CD4-positive, alpha-beta T cell (primary cell): ENCODE data around the gene ZNF471. TPM values are rescaled to one million over a fixed set of nuclear protein-coding genes. Genes with fewer than 3 reads are reported as not detected.

Experiments
- ATAC-seq: fragments of 200-7000 bp; cut with Tn5 transposase; one replicate; pipeline ENCODE4 v1.10.0; 2022; ENCODE audit warnings: mild to moderate bottlenecking; ENCODE audit not compliant: poor library complexity
- CTCF ChIA-PET: fragments of 350-600 bp; sonication (Branson Sonifier 250); formaldehyde crosslinking; loops from one replicate; lab custom pipeline; 2021; ENCODE audit warnings: antibody characterized with exemption, inconsistent platforms; lab: Charles Lee
- POLR2A ChIA-PET: fragments of 350-600 bp; sonication (Branson Sonifier 250); formaldehyde crosslinking; loops from one replicate; lab custom pipeline; 2021; ENCODE audit warnings: antibody characterized with exemption, inconsistent platforms; lab: Charles Lee
- DNase-seq, 14 experiments: peaks; one replicate each; pipeline ENCODE4 v3.0.0-alpha.2; 2013 to 2020; ENCODE audit warnings: mixed read lengths in 2 of 14
- H3K27ac ChIP-seq, 2 donors: one replicate each; pipeline versions ENCODE4 v1.5.1 to v1.7.0; 2013; ENCODE audit warnings: low read length in 2 of 2, low read depth in 1 of 2, mild to moderate bottlenecking in 1 of 2
- H3K27me3 ChIP-seq, 2 experiments: 1 replicate in 1 of 2; 2 replicates in 1 of 2; pipeline versions ENCODE4 v1.6.1 to v1.7.0; 2013; ENCODE audit warnings: low read length in 2 of 2, control low read depth in 1 of 2, mild to moderate bottlenecking in 1 of 2, moderate library complexity in 1 of 2; ENCODE audit not compliant: insufficient read depth in 2 of 2, control insufficient read depth in 1 of 2
- H3K36me3 ChIP-seq: one replicate; pipeline ENCODE4 v1.6.1; 2013; ENCODE audit warnings: low read length, control low read depth; ENCODE audit not compliant: insufficient read depth
- H3K4me1 ChIP-seq: one replicate; pipeline ENCODE4 v1.6.1; 2013; ENCODE audit warnings: low read length, control low read depth; ENCODE audit not compliant: insufficient read depth
- H3K4me3 ChIP-seq: one replicate; pipeline ENCODE4 v1.5.1; 2013; ENCODE audit warnings: mild to moderate bottlenecking, low read length, moderate library complexity
- H3K9me3 ChIP-seq, 2 experiments: 1 replicate in 1 of 2; 2 replicates in 1 of 2; pipeline versions ENCODE4 v1.6.1 to v1.7.0; 2013; ENCODE audit warnings: low read length in 2 of 2, mild to moderate bottlenecking in 2 of 2, control low read depth in 1 of 2, moderate library complexity in 1 of 2; ENCODE audit not compliant: control insufficient read depth in 1 of 2, insufficient read depth in 1 of 2
- H3K27ac Mint-ChIP-seq: one replicate; pipeline ENCODE4 v1.8.0; 2020; ENCODE audit warnings: mixed read lengths
- H3K27me3 Mint-ChIP-seq: one replicate; pipeline ENCODE4 v1.8.0; 2021; ENCODE audit warnings: mixed read lengths
- H3K36me3 Mint-ChIP-seq: one replicate; pipeline ENCODE4 v1.8.0; 2021; ENCODE audit warnings: low read depth, mixed read lengths
- H3K4me1 Mint-ChIP-seq: one replicate; pipeline ENCODE4 v1.8.0; 2021; ENCODE audit warnings: low read depth, mixed read lengths
- H3K4me3 Mint-ChIP-seq: one replicate; pipeline ENCODE4 v1.8.0; 2020; ENCODE audit warnings: mild to moderate bottlenecking, mixed read lengths
- H3K9me3 Mint-ChIP-seq: one replicate; pipeline ENCODE4 v1.8.0; 2020; ENCODE audit warnings: mixed read lengths
- intact Hi-C, 2 experiments: fragments of 100-400 bp; cut with DNase I in 1 of 2; cut with micrococcal nuclease in 1 of 2; formaldehyde crosslinking; loops; one replicate each; pipeline versions ENCODE4 v1.15.1 to v1.9.0; 2023 to 2025; cut with DNase I, micrococcal nuclease
- total RNA-seq, 174 experiments: library from RNA in 2 of 174; stranded (reverse) in 2 of 174; gene quantifications; one replicate each; pipeline ENCODE4 v1.2.3 and lab custom pipeline; 2021 to 2026
- TF ChIP-seq, protein P1 (sequence below): fragments of 200-600 bp; IDR thresholded peaks from one replicate; pipeline ENCODE4 v1.8.0; 2022; ENCODE audit warnings: antibody characterized with exemption, mild to moderate bottlenecking

ZNF471 gene
- total RNA-seq, 2 experiments from 2014 or later: 2.2 to 2.5 TPM

- no peaks in the 10 kb centered on the region for H3K27me3 Mint-ChIP-seq
- POLR2A ChIA-PET: no interaction called here
- no peak overlapping the region for H3K4me3 ChIP-seq
- TF ChIP-seq, protein P1, sequence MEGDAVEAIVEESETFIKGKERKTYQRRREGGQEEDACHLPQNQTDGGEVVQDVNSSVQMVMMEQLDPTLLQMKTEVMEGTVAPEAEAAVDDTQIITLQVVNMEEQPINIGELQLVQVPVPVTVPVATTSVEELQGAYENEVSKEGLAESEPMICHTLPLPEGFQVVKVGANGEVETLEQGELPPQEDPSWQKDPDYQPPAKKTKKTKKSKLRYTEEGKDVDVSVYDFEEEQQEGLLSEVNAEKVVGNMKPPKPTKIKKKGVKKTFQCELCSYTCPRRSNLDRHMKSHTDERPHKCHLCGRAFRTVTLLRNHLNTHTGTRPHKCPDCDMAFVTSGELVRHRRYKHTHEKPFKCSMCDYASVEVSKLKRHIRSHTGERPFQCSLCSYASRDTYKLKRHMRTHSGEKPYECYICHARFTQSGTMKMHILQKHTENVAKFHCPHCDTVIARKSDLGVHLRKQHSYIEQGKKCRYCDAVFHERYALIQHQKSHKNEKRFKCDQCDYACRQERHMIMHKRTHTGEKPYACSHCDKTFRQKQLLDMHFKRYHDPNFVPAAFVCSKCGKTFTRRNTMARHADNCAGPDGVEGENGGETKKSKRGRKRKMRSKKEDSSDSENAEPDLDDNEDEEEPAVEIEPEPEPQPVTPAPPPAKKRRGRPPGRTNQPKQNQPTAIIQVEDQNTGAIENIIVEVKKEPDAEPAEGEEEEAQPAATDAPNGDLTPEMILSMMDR: no peak
- no peaks in the 10 kb centered on the region for H3K27me3 ChIP-seq
- peaks cover 56 to 67% of the 10 kb centered on the region in 2 experiments for H3K9me3 ChIP-seq
- CTCF ChIA-PET: no interaction called here
- intact Hi-C loops: loop anchor here in 1 of 2 experiments (10.0 kb wide), 1 partner anchor 133 kb away; the partner anchor contains the start of gene ZNF583
- no peaks in the 10 kb centered on the region for H3K36me3 ChIP-seq
- H3K4me3 Mint-ChIP-seq: peak overlapping the region; percentile 99
- DNase-seq (no peak), ATAC-seq (no peak)
- H3K4me1 Mint-ChIP-seq: peaks cover 34% of the 10 kb centered on the region
- H3K9me3 Mint-ChIP-seq: peaks cover 19% of the 10 kb centered on the region
- peaks cover 78% of the 10 kb centered on the region for H3K36me3 Mint-ChIP-seq
- peaks cover 17% of the 10 kb centered on the region for H3K4me1 ChIP-seq
- peak overlapping the region; percentile 96 for H3K27ac Mint-ChIP-seq
- H3K27ac ChIP-seq: no peak overlapping the region
Observed at GRCh38 chr19:56537442-56537841, 29.8 kb downstream of the ZNF471 start.

DNA sequence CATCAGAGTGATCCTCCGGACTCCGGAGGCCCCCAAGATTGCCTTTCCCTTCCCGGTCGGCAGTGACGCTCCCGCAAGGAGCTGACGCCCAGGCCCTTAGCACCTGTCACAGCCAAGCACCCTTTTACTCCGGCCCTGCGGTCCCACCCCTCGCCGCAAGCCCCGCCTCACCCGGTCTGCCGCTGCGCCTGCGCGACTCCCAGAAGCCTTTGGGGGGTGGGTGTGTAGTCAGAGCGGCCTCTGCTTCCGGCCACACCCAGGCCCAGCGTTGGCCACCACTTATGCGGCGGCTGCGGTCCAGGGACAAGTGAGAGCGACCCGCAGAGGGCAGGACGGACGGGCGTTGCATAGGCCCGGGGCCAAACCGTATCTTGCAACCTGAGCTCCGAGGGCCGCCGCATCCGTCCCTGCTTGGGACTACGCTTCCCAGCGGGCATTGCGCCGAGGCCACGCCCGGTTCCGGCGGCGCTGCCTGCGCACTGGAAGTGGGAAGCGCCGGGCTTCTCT lies 30.7 kb downstream of the ZNF471 start:
- Histone ChIP-seq H3K36me3 (no peaks in the 10 kb centered on the region), H3K9me3 (peaks cover 56 to 66% of the 10 kb centered on the region in 2 experiments), H3K4me3 (peak overlapping the region; percentile 66), H3K27ac (peak overlapping the region; percentile 75 to 82), H3K27me3 (no peaks in the 10 kb centered on the region), H3K4me1 (peaks cover 17% of the 10 kb centered on the region)
- Mint-ChIP-seq H3K9me3 (peaks cover 14% of the 10 kb centered on the region), H3K36me3 (peaks cover 77% of the 10 kb centered on the region), H3K27me3 (no peaks in the 10 kb centered on the region), H3K4me3 (peak overlapping the region; percentile 99), H3K27ac (peak overlapping the region; percentile 96), H3K4me1 (peaks cover 34% of the 10 kb centered on the region)
- intact Hi-C loops: loop anchor here (1.0 to 10.0 kb wide), 3 partner anchors 29 to 146 kb away; partner anchors contain the start of genes ZNF470 (in 1 of the 2), ZNF582 (in 1 of the 2) and ZNF583 (in 1 of the 2)
- ATAC-seq (peak; percentile 92), DNase-seq (peak; percentile 80 to 90 (median 88))
- TF ChIP-seq, protein P1: no peak
- CTCF ChIA-PET: interaction anchor here (1.0 kb wide), 1 partner anchor 146 kb away, joined by 3 read pairs; the partner anchor contains the start of gene ZNF582
- POLR2A ChIA-PET: interaction anchor here (0.9 to 1.4 kb wide), 2 partner anchors 57 to 1464 kb away, joined by 3 read pairs; partner anchors contain the start of genes ZNF606 and ZNF71

GRCh38 chr19:56538761-56539263 lies 31.2 kb downstream of the ZNF471 start, which contains the start of gene ZFP28:
ZFP28 (plus strand) TSS chr19:56538948; CDS start chr19:56539019, 71 bp downstream.
- POLR2A ChIA-PET: interaction anchor here (0.6 to 1.4 kb wide), 3 partner anchors 56 to 1643 kb away, joined by 3 read pairs; partner anchors contain the start of genes ZNF606 and ZNF71
- Histone ChIP-seq H3K27ac (peak within 1 kb of the TSS; percentile 75 to 82), H3K4me3 (peak within 1 kb of the TSS; percentile 66), H3K9me3 (peaks cover 50 to 67% of the 10 kb centered on the region in 2 experiments), H3K4me1 (peaks cover 17% of the 10 kb centered on the region), H3K27me3 (no peaks in the 10 kb centered on the region), H3K36me3 (no peaks in the 10 kb centered on the region)
- Mint-ChIP-seq H3K9me3 (peaks cover 17% of the 10 kb centered on the region), H3K27ac (peak within 1 kb of the TSS; percentile 96), H3K27me3 (no peaks in the 10 kb centered on the region), H3K36me3 (peaks cover 82% of the 10 kb centered on the region), H3K4me3 (peak within 1 kb of the TSS; percentile 99), H3K4me1 (peaks cover 34% of the 10 kb centered on the region)
- CTCF ChIA-PET: interaction anchor here (1.0 kb wide), 1 partner anchor 146 kb away, joined by 3 read pairs; the partner anchor contains the start of gene ZNF582
- ATAC-seq: peak; percentile 43
- intact Hi-C loops: loop anchor here (1.0 to 10.0 kb wide), 3 partner anchors 28 to 146 kb away; partner anchors contain the start of genes ZNF470 (in 1 of the 2), ZNF582 (in 1 of the 2) and ZNF583 (in 1 of the 2)
- TF ChIP-seq, protein P1: no peak
- DNase-seq: peak in 2 of 14 experiments; percentile 6 to 11
